Mesenteric fat pad (tissue), 1 donor: Measurements from ENCODE around the gene FOCAD. TPM values are rescaled to one million over a fixed set of nuclear protein-coding genes. Genes with fewer than 3 reads are reported as not detected.
"Not testable (repeated sequence)": the region's sequence is repeated elsewhere in the genome, so short reads cannot be mapped to it uniquely, and the experiment has no call there.

ENCODE experiments used
- DNase-seq: peaks from one replicate; pipeline ENCODE4 v3.0.0-alpha.2; 2020; ENCODE audit warnings: low spot score
- long read RNA-seq: library from polyadenylated mRNA; unstranded; transcript quantifications from one replicate; pipeline ENCODE4 v2.0.0, GENCODE V29; 2020
- total RNA-seq: library from RNA; stranded (reverse); fragmentation: NEBNext Ultra II Directional; extraction: Animal tissue kit (Norgen Biotek cat#: 25700); gene quantifications from one replicate; pipeline ENCODE4 v1.2.1, GENCODE V29; 2021
- donor health status: DM: yes; HTN: yes; CAD: no.

FOCAD gene
- total RNA-seq = 21.6 TPM
- long read RNA-seq, partial matches to known transcripts = 81 of 97 reads
- long read RNA-seq, other reads (novel, unspliced or antisense) = 16 of 97 reads

- peak; percentile 99 for DNase-seq
These were observed at the start of gene FOCAD for GRCh38 chr9:20684035-20684874. Gene FOCAD (plus strand): TSS chr9:20684259. CDS start chr9:20715354, 31,095 bp downstream.

- no peak for DNase-seq
These were observed 49.2 kb upstream of the FOCAD start for GRCh38 chr9:20634895-20635294.

GRCh38 chr9:20636888-20637440 is 47.1 kb upstream of the FOCAD start:
- no peak for DNase-seq

GRCh38 chr9:20640331-20641187 is 43.5 kb upstream of the FOCAD start:
- DNase-seq = no peak

GRCh38 chr9:20642045-20642444 is 42.0 kb upstream of the FOCAD start:
- no peak for DNase-seq

GRCh38 chr9:20643660-20644059 is 40.4 kb upstream of the FOCAD start:
- no peak for DNase-seq

- DNase-seq = no peak
These were observed 37.4 kb upstream of the FOCAD start for GRCh38 chr9:20646656-20647055.

- DNase-seq = no peak
These were observed 34.7 kb upstream of the FOCAD start for GRCh38 chr9:20649381-20649780.

GRCh38 chr9:20650313-20650712 is 33.7 kb upstream of the FOCAD start:
- DNase-seq = no peak

- no peak for DNase-seq
These were observed 33.2 kb upstream of the FOCAD start for GRCh38 chr9:20650750-20651299.

- DNase-seq = no peak
These were observed 32.1 kb upstream of the FOCAD start for GRCh38 chr9:20651939-20652338.

GRCh38 chr9:20658246-20658667 is 25.8 kb upstream of the FOCAD start:
- DNase-seq = not testable (repeated sequence)

GRCh38 chr9:20658677-20659473 is 25.2 kb upstream of the FOCAD start:
- DNase-seq = no peak

- no peak for DNase-seq
These were observed 24.5 kb upstream of the FOCAD start for GRCh38 chr9:20659474-20659967.

GRCh38 chr9:20662156-20662555 is 21.9 kb upstream of the FOCAD start:
- DNase-seq = no peak

- no peak for DNase-seq
These were observed 20.9 kb upstream of the FOCAD start for GRCh38 chr9:20663133-20663532.

- DNase-seq = no peak
These were observed 19.6 kb upstream of the FOCAD start for GRCh38 chr9:20664501-20664900.

GRCh38 chr9:20670395-20670794 is 13.7 kb upstream of the FOCAD start:
- no peak for DNase-seq

- DNase-seq = no peak
These were observed 12.4 kb upstream of the FOCAD start for GRCh38 chr9:20671635-20672034.

GRCh38 chr9:20673537-20673936 is 10.5 kb upstream of the FOCAD start:
- not testable (repeated sequence) for DNase-seq
